HL-60 (cell line): ENCODE data around the gene DUS4L.

ENCODE experiments used
- DNase-seq, 2 experiments: peaks; one replicate each; pipeline ENCODE4 v3.0.0-alpha.2; 2010 to 2020; ENCODE audit warnings: low read depth in 1 of 2, low spot score in 1 of 2
- H3K27ac ChIP-seq: fragments of 250-450 bp; sonication (Bioruptor Pico); replicated peaks from 2 replicates; pipeline ENCODE4 v1.5.1; 2020; ENCODE audit warnings: mild to moderate bottlenecking, moderate library complexity
- H3K27me3 ChIP-seq: fragments of 250-450 bp; sonication (Bioruptor Pico); 2 replicates; pipeline ENCODE4 v1.5.1; 2021; ENCODE audit warnings: mild to moderate bottlenecking, moderate library complexity; ENCODE audit not compliant: insufficient read depth, poor library complexity, severe bottlenecking
- H3K4me3 ChIP-seq: replicated peaks from 2 replicates; pipeline ENCODE4 v1.5.1; 2011; ENCODE audit warnings: mild to moderate bottlenecking, control low read depth, low read length; ENCODE audit not compliant: insufficient read depth
- CTCF ChIP-seq: IDR thresholded peaks from one replicate; pipeline ENCODE4 v1.5.1; 2011; ENCODE audit warnings: low read length, control low read depth, inconsistent platforms; ENCODE audit not compliant: insufficient read depth
- GABPA ChIP-seq: IDR thresholded peaks from 2 replicates; pipeline ENCODE4 v1.6.1; 2012; ENCODE audit warnings: low read depth
- POLR2AphosphoS5 ChIP-seq: IDR thresholded peaks from 2 replicates; pipeline ENCODE4 v1.6.1; 2012; ENCODE audit warnings: low read depth
- REST ChIP-seq: IDR thresholded peaks from 2 replicates; pipeline ENCODE4 v1.6.1; 2012; ENCODE audit warnings: low read depth; ENCODE audit not compliant: insufficient replicate concordance
- SPI1 ChIP-seq: IDR thresholded peaks from 2 replicates; pipeline ENCODE4 v1.6.1; 2012; ENCODE audit warnings: low read depth, mild to moderate bottlenecking, borderline replicate concordance

The DUS4L gene

GRCh38 chr7:107580716-107581383, 17.1 kb downstream of the DUS4L start:
- no peak for DNase-seq
- Histone ChIP-seq H3K27ac (peak overlapping the region; percentile 61), H3K4me3 (peak overlapping the region; percentile 86), H3K27me3 (no peaks in the 10 kb centered on the region)
- TF ChIP-seq REST (no peak), POLR2AphosphoS5 (no peak), GABPA (no peak), SPI1 (no peak), CTCF (no peak)

GRCh38 chr7:107581387-107582013, 17.7 kb downstream of the DUS4L start:
- TF ChIP-seq REST, result no peak
- TF ChIP-seq GABPA, result no peak
- no peak for TF ChIP-seq POLR2AphosphoS5
- TF ChIP-seq CTCF, result no peak
- no peak for TF ChIP-seq SPI1
- H3K4me3 ChIP-seq, result no peak overlapping the region

GRCh38 chr7:107582875-107583274, 19.1 kb downstream of the DUS4L start:
- no peak overlapping the region for H3K27ac ChIP-seq
- DNase-seq, result no peak
- no peaks in the 10 kb centered on the region for H3K27me3 ChIP-seq
- H3K4me3 ChIP-seq, result no peak overlapping the region
- no peak for TF ChIP-seq SPI1
- TF ChIP-seq CTCF, result no peak
- TF ChIP-seq REST, result no peak
- no peak for TF ChIP-seq POLR2AphosphoS5
- no peak for TF ChIP-seq GABPA

More at GRCh38 chr7:107581387-107582013, 17.7 kb downstream of the DUS4L start:
- no peak overlapping the region for H3K27ac ChIP-seq
- no peaks in the 10 kb centered on the region for H3K27me3 ChIP-seq
- no peak for DNase-seq
